Neuronal stem cell (in vitro differentiated cells): ENCODE measurements around the gene SCMH1.

Experiments
- DNase-seq: peaks from one replicate; pipeline ENCODE4 v3.0.0-alpha.2; 2013; ENCODE audit warnings: low spot score
- H2AFZ ChIP-seq: one replicate; pipeline ENCODE4 v1.6.1; 2013; ENCODE audit warnings: mild to moderate bottlenecking, low read length, inconsistent platforms
- H2AK5ac ChIP-seq: 2 replicates; pipeline ENCODE4 v1.6.1; 2013; ENCODE audit warnings: low read depth, mild to moderate bottlenecking, inconsistent platforms, low read length, moderate library complexity, mixed read lengths
- H2BK120ac ChIP-seq: 2 replicates; pipeline ENCODE4 v1.6.1; 2013; ENCODE audit warnings: low read depth, mild to moderate bottlenecking, inconsistent platforms, low read length, moderate library complexity, mixed read lengths
- H2BK12ac ChIP-seq: one replicate; pipeline ENCODE4 v1.6.1; 2013; ENCODE audit warnings: low read length, inconsistent platforms
- H2BK15ac ChIP-seq: 2 replicates; pipeline ENCODE4 v1.6.1; 2013; ENCODE audit warnings: mild to moderate bottlenecking, low read length, inconsistent platforms, mixed read lengths
- H2BK5ac ChIP-seq: one replicate; pipeline ENCODE4 v1.6.1; 2013; ENCODE audit warnings: inconsistent platforms, mild to moderate bottlenecking, low read length, moderate library complexity
- H3K14ac ChIP-seq: one replicate; pipeline ENCODE4 v1.6.1; 2013; ENCODE audit warnings: low read length, inconsistent platforms
- H3K18ac ChIP-seq: 2 replicates; pipeline ENCODE4 v1.6.1; 2013; ENCODE audit warnings: low read length, inconsistent platforms
- H3K23ac ChIP-seq: 2 replicates; pipeline ENCODE4 v1.6.1; 2013; ENCODE audit warnings: low read depth, mild to moderate bottlenecking, mixed read lengths, low read length, inconsistent platforms; ENCODE audit not compliant: poor library complexity
- H3K27ac ChIP-seq: replicated peaks from 3 replicates; pipeline ENCODE4 v1.5.1; 2013; ENCODE audit warnings: low read length, inconsistent platforms
- H3K27me3 ChIP-seq, 3 experiments: 2 replicates each; pipeline ENCODE4 v1.6.1; 2013; ENCODE audit warnings: low read length in 3 of 3, mild to moderate bottlenecking in 2 of 3, inconsistent platforms in 1 of 3, low read depth in 1 of 3, mixed read lengths in 1 of 3, moderate library complexity in 1 of 3; ENCODE audit not compliant: control insufficient read depth in 3 of 3, insufficient read depth in 3 of 3
- H3K36me3 ChIP-seq, 2 donors: replicated peaks in 1 of 2; 2 replicates each; pipeline ENCODE4 v1.6.1; 2013; ENCODE audit warnings: low read length in 2 of 2; ENCODE audit not compliant: control insufficient read depth in 2 of 2, insufficient read depth in 2 of 2
- H3K4ac ChIP-seq: 2 replicates; pipeline ENCODE4 v1.6.1; 2013; ENCODE audit warnings: inconsistent platforms, mild to moderate bottlenecking, low read length, moderate library complexity
- H3K4me1 ChIP-seq, 2 donors: 1 replicate in 1 of 2; 2 replicates in 1 of 2; pipeline ENCODE4 v1.6.1; 2013; ENCODE audit warnings: low read length in 2 of 2, low read depth in 1 of 2; ENCODE audit not compliant: control insufficient read depth in 2 of 2, insufficient read depth in 1 of 2
- H3K4me2 ChIP-seq: one replicate; pipeline ENCODE4 v1.6.1; 2013; ENCODE audit warnings: mild to moderate bottlenecking, low read length, inconsistent platforms; ENCODE audit not compliant: insufficient read depth, poor library complexity, severe bottlenecking
- H3K4me3 ChIP-seq, 2 donors: 2 replicates each; pipeline ENCODE4 v1.5.1; 2013; ENCODE audit warnings: low read length in 2 of 2, mild to moderate bottlenecking in 2 of 2, inconsistent platforms in 1 of 2, moderate library complexity in 1 of 2
- H3K79me1 ChIP-seq: one replicate; pipeline ENCODE4 v1.6.1; 2013; ENCODE audit warnings: low read depth, mild to moderate bottlenecking, inconsistent platforms, low read length, moderate library complexity
- H3K9ac ChIP-seq: one replicate; pipeline ENCODE4 v1.6.1; 2013; ENCODE audit warnings: mild to moderate bottlenecking, low read depth, low read length, inconsistent platforms; ENCODE audit not compliant: poor library complexity
- H3K9me3 ChIP-seq, 2 donors: replicated peaks in 1 of 2; 2 replicates each; pipeline versions ENCODE3 to v1.6.1; 2013; ENCODE audit warnings: low read length in 2 of 2, mild to moderate bottlenecking in 2 of 2, inconsistent platforms in 1 of 2, low read depth in 1 of 2, mixed read lengths in 1 of 2, moderate library complexity in 1 of 2; ENCODE audit not compliant: control insufficient read depth in 2 of 2, insufficient read depth in 1 of 2
- H4K8ac ChIP-seq: one replicate; pipeline ENCODE4 v1.6.1; 2013; ENCODE audit warnings: low read depth, mild to moderate bottlenecking, inconsistent platforms, low read length, moderate library complexity
- H4K91ac ChIP-seq: one replicate; pipeline ENCODE4 v1.6.1; 2013; ENCODE audit warnings: low read length, low read depth, mild to moderate bottlenecking, inconsistent platforms; ENCODE audit not compliant: poor library complexity
- WGBS, 2 donors: extraction: QIAGEN DNeasy Blood & Tissue Kit; methylation state at CpG; one replicate each; pipeline ENCODE4 v1.1.7; 2013; ENCODE audit warnings: missing lambda C conversion rate in 2 of 2, mixed read lengths in 1 of 2; ENCODE audit not compliant: insufficient read length in 2 of 2, insufficient replicate concordance in 1 of 2; ENCODE audit errors: extremely low coverage in 2 of 2; 5-methylcytosine and 5-hydroxymethylcytosine counted together

Gene SCMH1

GRCh38 chr1:40988280-40988679 lies 253.8 kb downstream of the SCMH1 start:
- H3K36me3 ChIP-seq = peaks cover 65 to 99% of the 10 kb centered on the region in 2 donors
- no CpG with 5 or more reads among the region's 3 CpGs for WGBS, 2 donors
- H3K4me3 ChIP-seq = no peak overlapping the region

GRCh38 chr1:40987439-40988276 lies 254.4 kb downstream of the SCMH1 start:
- Histone ChIP-seq H3K23ac (no peak overlapping the region), H3K4me3 (no peak overlapping the region), H2AK5ac (no peak overlapping the region), H3K79me1 (peaks cover 9% of the 10 kb centered on the region), H2BK15ac (no peak overlapping the region), H3K4ac (no peak overlapping the region), H3K14ac (no peak overlapping the region), H4K91ac (no peak overlapping the region), H3K18ac (no peak overlapping the region), H3K9ac (no peak overlapping the region), H3K27ac (no peak overlapping the region), H3K4me1 (no peaks in the 10 kb centered on the region), H2BK5ac (no peak overlapping the region), H4K8ac (no peak overlapping the region), H2AFZ (no peak overlapping the region), H3K4me2 (no peak overlapping the region), H3K9me3 (no peaks in the 10 kb centered on the region), H3K36me3 (peaks cover 63 to 100% of the 10 kb centered on the region in 2 donors), H3K27me3 (no peaks in the 10 kb centered on the region), H2BK12ac (no peak overlapping the region), H2BK120ac (no peak overlapping the region)
- WGBS, 2 donors = no CpG with 5 or more reads among the region's 9 CpGs
- no peak for DNase-seq

More at GRCh38 chr1:40988280-40988679, 253.8 kb downstream of the SCMH1 start:
- no peak for DNase-seq
- H3K9ac ChIP-seq = no peak overlapping the region
- no peak overlapping the region for H2AFZ ChIP-seq
- H3K79me1 ChIP-seq = peaks cover 9% of the 10 kb centered on the region
- H3K27me3 ChIP-seq = no peaks in the 10 kb centered on the region
- no peaks in the 10 kb centered on the region for H3K9me3 ChIP-seq
- no peaks in the 10 kb centered on the region for H3K4me1 ChIP-seq
- no peak overlapping the region for H3K23ac ChIP-seq
- no peak overlapping the region for H3K4me2 ChIP-seq
- no peak overlapping the region for H2BK12ac ChIP-seq
- no peak overlapping the region for H3K14ac ChIP-seq
- H2BK5ac ChIP-seq = no peak overlapping the region
- no peak overlapping the region for H2AK5ac ChIP-seq
- H2BK120ac ChIP-seq = no peak overlapping the region
- H3K27ac ChIP-seq = no peak overlapping the region
- no peak overlapping the region for H4K8ac ChIP-seq
- H3K4ac ChIP-seq = no peak overlapping the region
- no peak overlapping the region for H4K91ac ChIP-seq
- no peak overlapping the region for H2BK15ac ChIP-seq
- no peak overlapping the region for H3K18ac ChIP-seq

GRCh38 chr1:40986956-40987355 lies 255.2 kb downstream of the SCMH1 start:
- Histone ChIP-seq H4K91ac (no peak overlapping the region), H3K27ac (no peak overlapping the region), H3K9me3 (no peaks in the 10 kb centered on the region), H4K8ac (no peak overlapping the region), H3K79me1 (peaks cover 8% of the 10 kb centered on the region), H2AFZ (no peak overlapping the region), H3K27me3 (no peaks in the 10 kb centered on the region), H2BK120ac (no peak overlapping the region), H3K4me1 (peaks cover under 1 to 1% of the 10 kb centered on the region in 2 donors), H2AK5ac (no peak overlapping the region), H2BK12ac (no peak overlapping the region), H2BK15ac (no peak overlapping the region), H3K36me3 (peaks cover 59 to 97% of the 10 kb centered on the region in 2 donors), H2BK5ac (no peak overlapping the region), H3K4ac (no peak overlapping the region), H3K9ac (no peak overlapping the region), H3K4me2 (no peak overlapping the region), H3K14ac (no peak overlapping the region), H3K18ac (no peak overlapping the region), H3K23ac (no peak overlapping the region), H3K4me3 (no peak overlapping the region)
- no CpG with 5 or more reads among the region's 3 CpGs for whole genome bisulfite sequencing, 2 donors
- no peak for DNase-seq

- Histone ChIP-seq H3K4ac (no peak overlapping the region), H3K23ac (no peak overlapping the region), H3K27ac (no peak overlapping the region), H3K79me1 (peaks cover 8% of the 10 kb centered on the region), H2AFZ (no peak overlapping the region), H4K8ac (no peak overlapping the region), H3K14ac (no peak overlapping the region), H2BK12ac (no peak overlapping the region), H3K4me3 (no peak overlapping the region), H2BK5ac (no peak overlapping the region), H3K36me3 (peaks cover 53 to 96% of the 10 kb centered on the region in 2 donors), H2AK5ac (no peak overlapping the region), H3K9me3 (no peaks in the 10 kb centered on the region), H2BK120ac (no peak overlapping the region), H3K4me2 (no peak overlapping the region), H4K91ac (no peak overlapping the region), H3K4me1 (peaks cover 2 to 4% of the 10 kb centered on the region in 2 donors), H3K9ac (no peak overlapping the region), H2BK15ac (no peak overlapping the region), H3K18ac (no peak overlapping the region), H3K27me3 (no peaks in the 10 kb centered on the region)
- no CpG with 5 or more reads among the region's 10 CpGs for WGBS, 2 donors
- DNase-seq = no peak
These were observed 255.8 kb downstream of the SCMH1 start for GRCh38 chr1:40986328-40986783.
